GM19351 (cell line): Measurements from ENCODE around the gene NCAPD2.
"Not testable (repeated sequence)": the region's sequence is repeated elsewhere in the genome, so short reads cannot be mapped to it uniquely, and the experiment has no call there.

Experiments
- ATAC-seq: cut with Tn5 transposase; IDR thresholded peaks from one replicate; pipeline ENCODE4 v1.9.1; 2021; ENCODE audit warnings: mild to moderate bottlenecking, moderate library complexity; ENCODE audit not compliant: unreplicated experiment

NCAPD2 gene

GRCh38 chr12:6489449-6489848, 4.5 kb upstream of the NCAPD2 start:
- no peak for ATAC-seq

DNA sequence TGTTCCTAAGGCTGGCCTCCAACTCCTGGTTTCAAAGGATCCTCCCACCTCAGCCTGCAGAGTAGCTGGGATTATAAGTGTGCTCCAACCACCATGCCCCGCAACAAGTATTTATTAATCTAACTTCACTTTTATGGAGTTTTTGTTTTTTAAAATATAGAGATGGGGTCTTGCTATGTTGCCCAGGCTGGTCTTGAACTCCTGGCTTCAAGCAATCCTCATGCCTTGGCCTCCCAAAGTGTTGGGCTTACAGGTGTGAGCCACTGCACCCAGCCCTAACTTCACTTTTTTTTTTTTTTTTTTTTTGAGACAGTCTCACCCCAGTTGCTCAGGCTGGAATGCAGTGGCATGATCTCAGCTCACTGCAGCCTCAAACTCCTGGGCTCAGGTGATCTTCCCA, 3.2 kb upstream of the NCAPD2 start:
- ATAC-seq: not testable (repeated sequence)

DNA sequence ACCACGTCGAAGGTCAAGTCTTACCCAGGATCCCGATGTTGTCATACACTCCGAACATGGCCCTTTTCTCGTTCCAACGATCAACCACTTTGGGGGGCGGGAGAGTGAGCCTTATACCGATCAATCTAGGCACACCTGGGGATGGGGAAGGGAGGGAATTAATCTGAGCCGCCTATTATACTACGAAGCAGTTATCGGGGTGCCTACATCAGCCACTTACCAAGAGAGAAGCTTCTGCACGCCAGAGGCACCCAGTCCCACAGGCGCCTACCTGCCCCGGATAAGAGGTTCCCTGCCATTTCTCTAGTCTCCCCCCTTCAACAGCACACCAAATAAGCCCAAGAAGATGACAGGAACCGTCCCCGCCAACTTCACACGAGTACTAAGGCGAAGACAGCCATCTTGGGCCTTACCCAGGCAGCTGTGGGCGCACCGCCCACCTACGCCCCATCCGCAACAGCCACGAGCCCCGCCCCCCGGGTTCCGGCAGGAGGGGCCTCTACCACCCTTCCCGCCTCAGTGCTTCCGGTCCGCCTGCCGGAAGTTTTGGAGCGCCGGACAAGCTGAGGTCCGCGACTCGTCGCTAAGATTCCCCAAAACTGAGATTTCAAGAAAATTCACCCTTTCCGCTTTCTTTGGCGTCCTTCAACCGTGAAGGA, 935 bp upstream of the NCAPD2 start, which contains the start of gene MRPL51:
TSS of gene MRPL51 (minus strand) at position 425 of the 659 bp plus-strand sequence. CDS start at position 299, 126 bp downstream.
- ATAC-seq: peak; percentile 61

DNA sequence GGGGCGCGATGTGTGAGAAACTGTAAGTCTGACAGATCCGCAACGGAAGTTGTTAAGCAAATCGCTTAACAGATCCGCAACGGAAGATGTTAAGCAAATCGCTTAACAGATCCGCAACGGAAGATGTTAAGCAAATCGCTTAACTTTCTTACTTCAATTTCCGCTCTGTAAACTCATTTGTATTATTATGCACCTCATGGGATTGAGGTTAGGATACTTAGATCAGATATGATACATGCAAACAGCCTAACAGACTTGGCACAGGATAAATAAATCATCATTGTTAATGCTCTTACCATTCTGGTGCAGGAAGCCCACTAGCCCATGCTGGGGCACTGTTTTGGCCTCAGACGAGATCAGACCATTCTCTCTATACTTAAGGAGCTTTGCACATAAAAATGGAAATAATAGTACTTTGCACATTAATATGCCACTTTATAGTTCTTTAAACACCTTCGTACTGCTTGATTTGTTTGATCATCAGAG, 399 bp downstream of the NCAPD2 start:
- ATAC-seq: peak; percentile 24

DNA sequence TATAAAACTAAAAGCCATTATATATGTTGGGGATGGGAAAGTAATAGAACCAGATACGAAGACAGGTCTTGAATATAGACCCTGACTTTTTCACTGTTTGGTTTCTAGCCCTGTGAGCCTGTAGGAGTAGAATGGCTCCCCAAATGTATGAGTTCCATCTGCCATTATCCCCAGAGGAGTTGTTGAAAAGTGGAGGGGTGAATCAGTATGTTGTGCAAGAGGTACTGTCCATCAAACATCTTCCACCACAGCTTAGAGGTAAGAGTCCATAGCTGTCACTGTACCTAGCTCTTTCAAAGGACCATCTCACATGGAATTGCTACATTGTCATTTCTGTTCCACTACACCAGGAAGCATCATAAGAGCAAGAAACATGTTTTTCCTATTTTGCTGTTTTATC, 1.1 kb downstream of the NCAPD2 start:
- ATAC-seq: no peak

- ATAC-seq: not testable (repeated sequence)
Measured at GRCh38 chr12:6497291-6497690, 3.4 kb downstream of the NCAPD2 start.

GRCh38 chr12:6500466-6500865, 6.6 kb downstream of the NCAPD2 start:
- no peak for ATAC-seq

GRCh38 chr12:6507102-6507998, 13.4 kb downstream of the NCAPD2 start:
- ATAC-seq: no peak

GRCh38 chr12:6508087-6508486, 14.2 kb downstream of the NCAPD2 start:
- ATAC-seq: no peak

GRCh38 chr12:6520186-6520585, 26.3 kb downstream of the NCAPD2 start:
- no peak for ATAC-seq

DNA sequence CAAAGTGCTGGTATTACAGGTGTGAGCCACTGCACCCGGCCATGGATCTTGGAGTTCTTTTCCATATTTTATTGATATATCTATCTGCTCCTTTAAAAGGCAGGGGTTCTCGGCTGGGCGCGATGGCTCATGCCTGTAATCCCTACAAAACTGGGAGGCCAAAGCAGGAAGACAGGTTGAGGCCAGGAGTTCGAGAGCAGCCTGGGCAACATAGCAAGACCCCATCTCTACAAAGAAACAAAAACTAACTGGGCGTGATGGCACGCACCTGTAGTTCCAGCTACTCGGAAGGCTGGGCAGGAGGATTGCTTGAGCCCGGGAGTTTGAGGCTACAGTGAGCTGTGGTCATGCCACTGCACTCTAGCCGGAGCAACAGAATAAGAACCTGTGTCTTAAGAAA, 28.3 kb downstream of the NCAPD2 start:
- ATAC-seq: no peak

DNA sequence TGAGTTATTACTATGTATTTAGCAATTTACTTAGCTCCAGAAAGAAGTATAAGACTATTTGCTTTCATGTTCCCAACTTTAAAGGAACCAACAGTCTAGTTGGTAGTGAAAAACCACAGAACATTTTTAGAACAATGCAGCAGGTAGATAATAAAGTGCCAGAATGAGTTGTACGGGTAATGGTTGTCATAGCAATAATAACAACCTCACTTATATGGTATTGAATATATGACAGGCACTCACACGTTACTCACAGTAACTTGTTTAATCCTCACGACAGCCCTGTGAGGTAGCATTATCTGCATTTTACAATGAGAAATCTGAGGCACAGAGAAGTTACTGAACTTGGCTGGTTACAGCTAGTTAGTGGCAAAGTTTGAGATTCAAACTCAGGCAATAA, 29.8 kb downstream of the NCAPD2 start:
- no peak for ATAC-seq

- no peak for ATAC-seq
Measured at GRCh38 chr12:6524648-6525047, 30.7 kb downstream of the NCAPD2 start.

GRCh38 chr12:6526201-6526600, 32.3 kb downstream of the NCAPD2 start:
- ATAC-seq: no peak

GRCh38 chr12:6526766-6527525, 33.0 kb downstream of the NCAPD2 start:
- ATAC-seq: no peak

- ATAC-seq: no peak
Measured at GRCh38 chr12:6527711-6528110, 33.8 kb downstream of the NCAPD2 start.

DNA sequence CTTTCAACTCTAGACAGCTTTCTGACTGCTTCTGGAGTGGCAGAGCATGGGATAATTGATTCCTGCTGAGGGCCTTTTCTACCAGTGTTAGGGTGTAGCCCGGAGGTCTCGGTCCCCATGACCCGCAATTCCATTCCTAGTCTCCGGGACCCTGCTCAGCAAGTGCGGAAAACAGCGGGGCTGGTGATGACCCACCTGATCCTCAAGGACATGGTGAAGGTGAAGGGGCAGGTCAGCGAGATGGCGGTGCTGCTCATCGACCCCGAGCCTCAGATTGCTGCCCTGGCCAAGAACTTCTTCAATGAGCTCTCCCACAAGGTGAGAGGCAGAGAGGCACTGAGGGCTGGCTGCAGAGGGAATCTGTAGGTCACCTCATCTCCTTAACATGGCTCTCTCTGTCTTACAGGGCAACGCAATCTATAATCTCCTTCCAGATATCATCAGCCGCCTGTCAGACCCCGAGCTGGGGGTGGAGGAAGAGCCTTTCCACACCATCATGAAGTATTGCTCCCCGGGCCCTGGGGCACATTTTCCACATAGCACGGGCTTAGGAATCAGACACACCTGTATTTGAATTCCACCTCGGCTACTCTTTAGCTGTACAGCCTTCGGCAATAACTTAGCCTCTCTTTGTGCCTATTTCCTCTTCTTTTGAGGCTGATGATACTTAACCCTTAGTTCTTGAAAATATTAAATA, 34.8 kb downstream of the NCAPD2 start:
- ATAC-seq: no peak

GRCh38 chr12:6529291-6529737, 35.4 kb downstream of the NCAPD2 start:
- no peak for ATAC-seq

- ATAC-seq: no peak
Measured at GRCh38 chr12:6530576-6531260, 36.8 kb downstream of the NCAPD2 start.
